ENCODE measurements around the gene INSM1. TPM values are rescaled to one million over a fixed set of nuclear protein-coding genes. Genes with fewer than 3 reads are reported as not detected.

Gene INSM1
- total and polyA plus RNA-seq, 2 donors (not counting 1 experiment from before 2014, with no cell fraction given): not detected

DNA sequence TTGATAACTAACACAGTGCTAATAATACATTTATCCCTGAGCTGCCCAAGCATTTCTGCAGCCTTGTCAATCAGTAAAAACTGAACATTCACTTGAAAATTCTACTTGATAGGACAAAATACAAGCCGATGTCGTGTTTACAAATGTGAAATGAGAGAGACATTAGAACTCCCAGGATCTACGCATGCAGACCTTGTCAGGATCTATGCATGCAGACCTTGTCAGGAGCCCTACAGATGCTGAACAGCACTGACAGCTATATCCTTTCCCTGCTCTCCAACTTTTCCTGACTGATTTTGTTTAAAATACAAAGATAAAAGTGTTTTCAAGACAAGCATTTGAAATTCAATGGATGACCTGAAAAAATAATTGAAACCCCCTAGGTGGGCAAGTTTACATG lies 28.9 kb downstream of the INSM1 start:
- DNase-seq (ENCODE audit: low read depth in 2 of 2): no peak
- H2AFZ ChIP-seq (ENCODE audit: low read length): no peak overlapping the region
- no peaks in the 10 kb centered on the region for H3K9me3 ChIP-seq (ENCODE audit: control insufficient read depth, insufficient read depth, low read depth, low read length)
- H3K36me3 ChIP-seq (ENCODE audit: control insufficient read depth, insufficient read depth, low read length): no peaks in the 10 kb centered on the region
- no peak overlapping the region for H3K4me2 ChIP-seq (ENCODE audit: extremely low read depth, insufficient read depth, low read length)
- H3K79me2 ChIP-seq (ENCODE audit: control insufficient read depth, insufficient read depth, low read length): no peaks in the 10 kb centered on the region
- no peaks in the 10 kb centered on the region for H3K27me3 ChIP-seq (ENCODE audit: control insufficient read depth, insufficient read depth, low read length)
- no peak overlapping the region for H3K27ac ChIP-seq (ENCODE audit: insufficient read depth, low read length)
- H4K20me1 ChIP-seq (ENCODE audit: control insufficient read depth, extremely low read depth, insufficient read depth, low read length): no peaks in the 10 kb centered on the region
- no peak overlapping the region for H3K4me3 ChIP-seq (replicated peaks in 1 of 4; ENCODE audit: control extremely low read depth in 1 of 4, insufficient read depth in 1 of 4, low read depth in 3 of 4, low read length in 4 of 4)
- H3K9ac ChIP-seq (ENCODE audit: insufficient read depth, low read length): no peak overlapping the region
- TF ChIP-seq EZH2 (IDR thresholded peaks at IDR 0.05; ENCODE audit: low read length, missing control alignments) (no peak), CTCF (conservative IDR thresholded peaks at IDR 0.05 in 1 of 2, IDR thresholded peaks at IDR 0.05 in 1 of 2; ENCODE audit: low read depth in 1 of 2, low read length in 2 of 2) (no peak)
- H3K4me1 ChIP-seq (ENCODE audit: control insufficient read depth, extremely low read depth, insufficient read depth, low read length): peaks cover 5% of the 10 kb centered on the region

DNA sequence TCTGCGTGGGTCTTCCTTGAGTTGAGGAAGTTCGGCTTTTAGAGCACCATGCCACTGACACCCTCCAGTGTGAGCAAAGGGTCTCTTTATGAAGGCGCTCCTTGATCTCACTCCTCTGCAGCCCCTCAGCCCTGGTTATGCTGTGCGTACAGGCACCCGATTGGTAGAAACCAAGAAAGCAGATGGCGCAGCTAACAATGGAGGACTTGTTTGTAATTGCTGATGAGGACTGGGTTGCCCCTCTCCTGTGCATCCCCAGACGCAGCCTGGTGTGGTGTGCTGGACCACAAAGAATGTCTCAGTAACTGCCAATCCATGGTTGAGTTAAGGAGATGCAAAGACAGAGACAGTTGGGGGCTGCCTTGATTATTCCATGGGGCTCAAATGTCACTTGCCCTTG lies 30.2 kb downstream of the INSM1 start:
- no peak overlapping the region for H3K4me3 ChIP-seq (replicated peaks in 1 of 4; ENCODE audit: control extremely low read depth in 1 of 4, insufficient read depth in 1 of 4, low read depth in 3 of 4, low read length in 4 of 4)
- H3K4me1 ChIP-seq (ENCODE audit: control insufficient read depth, extremely low read depth, insufficient read depth, low read length): peaks cover 2% of the 10 kb centered on the region
- no peak overlapping the region for H2AFZ ChIP-seq (ENCODE audit: low read length)
- no peak for DNase-seq (ENCODE audit: low read depth in 2 of 2)
- H3K4me2 ChIP-seq (ENCODE audit: extremely low read depth, insufficient read depth, low read length): no peak overlapping the region
- no peak for TF ChIP-seq EZH2 (IDR thresholded peaks at IDR 0.05; ENCODE audit: low read length, missing control alignments)
- no peak for TF ChIP-seq CTCF (conservative IDR thresholded peaks at IDR 0.05 in 1 of 2, IDR thresholded peaks at IDR 0.05 in 1 of 2; ENCODE audit: low read depth in 1 of 2, low read length in 2 of 2)
- H3K27me3 ChIP-seq (ENCODE audit: control insufficient read depth, insufficient read depth, low read length): no peaks in the 10 kb centered on the region
- no peaks in the 10 kb centered on the region for H3K79me2 ChIP-seq (ENCODE audit: control insufficient read depth, insufficient read depth, low read length)
- H3K9me3 ChIP-seq (ENCODE audit: control insufficient read depth, insufficient read depth, low read depth, low read length): no peaks in the 10 kb centered on the region
- H3K27ac ChIP-seq (ENCODE audit: insufficient read depth, low read length): no peak overlapping the region
- H4K20me1 ChIP-seq (ENCODE audit: control insufficient read depth, extremely low read depth, insufficient read depth, low read length): no peaks in the 10 kb centered on the region
- no peak overlapping the region for H3K9ac ChIP-seq (ENCODE audit: insufficient read depth, low read length)
- H3K36me3 ChIP-seq (ENCODE audit: control insufficient read depth, insufficient read depth, low read length): no peaks in the 10 kb centered on the region

GRCh38 chr20:20399531-20400500 lies 31.9 kb downstream of the INSM1 start:
- no peaks in the 10 kb centered on the region for H3K79me2 ChIP-seq (ENCODE audit: control insufficient read depth, insufficient read depth, low read length)
- no peak overlapping the region for H2AFZ ChIP-seq (ENCODE audit: low read length)
- no peak for DNase-seq (ENCODE audit: low read depth in 2 of 2)
- H4K20me1 ChIP-seq (ENCODE audit: control insufficient read depth, extremely low read depth, insufficient read depth, low read length): no peaks in the 10 kb centered on the region
- H3K27ac ChIP-seq (ENCODE audit: insufficient read depth, low read length): no peak overlapping the region
- no peak overlapping the region for H3K4me3 ChIP-seq (replicated peaks in 1 of 4; ENCODE audit: control extremely low read depth in 1 of 4, insufficient read depth in 1 of 4, low read depth in 3 of 4, low read length in 4 of 4)
- no peaks in the 10 kb centered on the region for H3K4me1 ChIP-seq (ENCODE audit: control insufficient read depth, extremely low read depth, insufficient read depth, low read length)
- TF ChIP-seq CTCF (conservative IDR thresholded peaks at IDR 0.05 in 1 of 2, IDR thresholded peaks at IDR 0.05 in 1 of 2; ENCODE audit: low read depth in 1 of 2, low read length in 2 of 2) (no peak), EZH2 (IDR thresholded peaks at IDR 0.05; ENCODE audit: low read length, missing control alignments) (no peak)
- no peak overlapping the region for H3K9ac ChIP-seq (ENCODE audit: insufficient read depth, low read length)
- H3K9me3 ChIP-seq (ENCODE audit: control insufficient read depth, insufficient read depth, low read depth, low read length): no peaks in the 10 kb centered on the region
- no peaks in the 10 kb centered on the region for H3K27me3 ChIP-seq (ENCODE audit: control insufficient read depth, insufficient read depth, low read length)
- no peaks in the 10 kb centered on the region for H3K36me3 ChIP-seq (ENCODE audit: control insufficient read depth, insufficient read depth, low read length)
- H3K4me2 ChIP-seq (ENCODE audit: extremely low read depth, insufficient read depth, low read length): no peak overlapping the region
